Thyroid gland (tissue), 4 donors: ENCODE measurements around the gene TTC17. TPM values are rescaled to one million over a fixed set of nuclear protein-coding genes. Genes with fewer than 3 reads are reported as not detected.
"Not testable (repeated sequence)": the region's sequence is repeated elsewhere in the genome, so short reads cannot be mapped to it uniquely, and the experiment has no call there.

Experiments
- DNase-seq, 2 donors: peaks; one replicate each; pipeline ENCODE4 v3.0.0-alpha.2; 2019
- H3K27ac ChIP-seq, 3 donors: fragments of 200-600 bp; sonication (generic); 1 replicate in 2 of 3; 2 replicates in 1 of 3; pipeline ENCODE4 v1.5.1; 2016 to 2019; ENCODE audit warnings: mild to moderate bottlenecking in 1 of 3, moderate library complexity in 1 of 3
- H3K27me3 ChIP-seq: fragments of 200-600 bp; sonication (generic); one replicate; pipeline ENCODE4 v1.5.1; 2019
- H3K36me3 ChIP-seq, 2 donors: fragments of 200-600 bp; sonication (generic); one replicate each; pipeline ENCODE4 v1.5.1; 2016 to 2019
- H3K4me1 ChIP-seq, 2 donors: fragments of 200-600 bp; sonication (generic); one replicate each; pipeline ENCODE4 v1.5.1; 2017 to 2019
- H3K4me3 ChIP-seq, 3 donors: fragments of 200-600 bp; sonication (generic); replicated peaks in 1 of 3; 1 replicate in 2 of 3; 2 replicates in 1 of 3; pipeline ENCODE4 v1.5.1; 2016; ENCODE audit warnings: mild to moderate bottlenecking in 1 of 3
- H3K9me3 ChIP-seq: fragments of 200-600 bp; sonication (generic); one replicate; pipeline ENCODE4 v1.5.1; 2017
- POLR2A ChIP-seq, 2 donors: fragments of 450-650 bp; IDR thresholded peaks; one replicate each; pipeline ENCODE4 v1.6.1; 2017; ENCODE audit warnings: antibody characterized with exemption in 2 of 2, mild to moderate bottlenecking in 2 of 2, moderate library complexity in 1 of 2
- WGBS, 2 donors: methylation state at CpG; one replicate each; pipeline ENCODE4 v1.1.5; 2017; 5-methylcytosine and 5-hydroxymethylcytosine counted together
- intact Hi-C: fragments of 100-400 bp; cut with DNase I; formaldehyde crosslinking; loops from one replicate; pipeline ENCODE4 v1.15.1; 2023
- total RNA-seq, 4 donors: library from RNA; depleted of rRNA; stranded (reverse); fragments of >200 nt; gene quantifications; one replicate each; pipeline ENCODE4 v1.2.3, GENCODE V29; 2016
- TF ChIP-seq, protein P1 (sequence below), 6 experiments: fragments of 200-600 bp in 3 of 6; fragments of 450-650 bp in 3 of 6; sonication (generic) in 3 of 6; IDR thresholded peaks; one replicate each; pipeline ENCODE4 v1.5.1; 2016 to 2019; ENCODE audit warnings: antibody characterized with exemption in 6 of 6, mild to moderate bottlenecking in 2 of 6, inconsistent platforms in 1 of 6, moderate library complexity in 1 of 6

TTC17 gene
- total RNA-seq, 4 donors from 2014 or later: 143 to 258 (median 192) TPM

DNA sequence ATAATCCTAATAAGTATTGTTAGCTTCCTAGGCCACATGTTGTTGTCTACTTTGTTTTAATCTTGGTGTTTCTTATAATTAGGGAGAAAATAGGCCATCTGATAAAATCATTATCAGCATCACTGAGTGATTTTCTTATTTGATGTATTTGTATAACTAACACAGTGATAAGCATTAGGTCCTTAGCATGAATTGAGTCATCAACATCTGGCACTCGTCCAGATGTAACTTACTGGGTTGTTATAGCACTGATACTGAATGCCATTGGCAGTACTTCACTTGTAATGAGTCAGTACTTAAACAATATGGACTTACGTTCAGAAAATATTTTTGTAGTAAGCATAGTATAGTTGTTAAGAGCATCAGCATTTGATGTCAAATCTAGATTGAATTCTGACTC lies 30.7 kb upstream of the TTC17 start:
- Histone ChIP-seq H3K9me3 (no peaks in the 10 kb centered on the region), H3K4me3 (no peak overlapping the region), H3K36me3 (peaks cover 62 to 75% of the 10 kb centered on the region in 2 donors), H3K27ac (no peak overlapping the region), H3K4me1 (no peaks in the 10 kb centered on the region), H3K27me3 (no peaks in the 10 kb centered on the region)
- TF ChIP-seq, protein P1, sequence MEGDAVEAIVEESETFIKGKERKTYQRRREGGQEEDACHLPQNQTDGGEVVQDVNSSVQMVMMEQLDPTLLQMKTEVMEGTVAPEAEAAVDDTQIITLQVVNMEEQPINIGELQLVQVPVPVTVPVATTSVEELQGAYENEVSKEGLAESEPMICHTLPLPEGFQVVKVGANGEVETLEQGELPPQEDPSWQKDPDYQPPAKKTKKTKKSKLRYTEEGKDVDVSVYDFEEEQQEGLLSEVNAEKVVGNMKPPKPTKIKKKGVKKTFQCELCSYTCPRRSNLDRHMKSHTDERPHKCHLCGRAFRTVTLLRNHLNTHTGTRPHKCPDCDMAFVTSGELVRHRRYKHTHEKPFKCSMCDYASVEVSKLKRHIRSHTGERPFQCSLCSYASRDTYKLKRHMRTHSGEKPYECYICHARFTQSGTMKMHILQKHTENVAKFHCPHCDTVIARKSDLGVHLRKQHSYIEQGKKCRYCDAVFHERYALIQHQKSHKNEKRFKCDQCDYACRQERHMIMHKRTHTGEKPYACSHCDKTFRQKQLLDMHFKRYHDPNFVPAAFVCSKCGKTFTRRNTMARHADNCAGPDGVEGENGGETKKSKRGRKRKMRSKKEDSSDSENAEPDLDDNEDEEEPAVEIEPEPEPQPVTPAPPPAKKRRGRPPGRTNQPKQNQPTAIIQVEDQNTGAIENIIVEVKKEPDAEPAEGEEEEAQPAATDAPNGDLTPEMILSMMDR (IDR thresholded peaks at IDR 0.05): no peak
- TF ChIP-seq POLR2A (IDR thresholded peaks at IDR 0.05): no peak
- intact Hi-C loops: no loop called here
- no peak for DNase-seq
- 82 to 84% methylated on average over 2 of the region's 2 CpGs for WGBS, 2 donors

- Histone ChIP-seq H3K9me3 (no peaks in the 10 kb centered on the region), H3K4me1 (no peaks in the 10 kb centered on the region), H3K27ac (no peak overlapping the region), H3K27me3 (no peaks in the 10 kb centered on the region), H3K4me3 (no peak overlapping the region), H3K36me3 (peaks cover 62 to 75% of the 10 kb centered on the region in 2 donors)
- DNase-seq: no peak
- TF ChIP-seq, protein P1 (IDR thresholded peaks at IDR 0.05): no peak
- TF ChIP-seq POLR2A (IDR thresholded peaks at IDR 0.05): no peak
- intact Hi-C loops: no loop called here
- WGBS, 2 donors: 98 to 99% methylated on average over 2 of the region's 2 CpGs
Measured at GRCh38 chr11:43328482-43328881, 30.2 kb upstream of the TTC17 start.

DNA sequence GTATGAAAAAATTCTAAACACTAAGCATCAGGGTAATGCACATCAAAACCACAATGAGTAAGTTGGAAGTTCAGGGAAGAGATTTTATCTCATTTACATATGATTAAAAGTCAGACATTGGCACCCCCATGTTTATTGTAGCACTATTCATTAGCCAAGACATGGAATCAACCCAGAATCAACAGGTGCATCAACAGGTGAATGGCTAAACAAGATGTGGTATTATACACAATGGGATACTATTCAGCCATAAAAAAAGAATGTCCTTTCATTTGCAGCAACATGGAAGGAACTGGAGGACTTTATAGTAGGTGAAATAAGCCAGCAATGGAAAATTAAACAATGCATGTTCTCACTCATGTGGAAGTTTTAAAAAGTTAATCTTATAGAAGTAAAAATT lies 17.6 kb upstream of the TTC17 start:
- H3K36me3 ChIP-seq: peaks cover 21 to 24% of the 10 kb centered on the region in 2 donors
- intact Hi-C loops: no loop called here

GRCh38 chr11:43351426-43351825 lies 7.3 kb upstream of the TTC17 start:
- H3K4me3 ChIP-seq, H3K36me3 ChIP-seq, H3K9me3 ChIP-seq, H3K27me3 ChIP-seq, intact Hi-C loops, H3K27ac ChIP-seq, DNase-seq: not testable (repeated sequence)
- WGBS, 2 donors: no CpG with 5 or more reads among the region's 17 CpGs
- H3K4me1 ChIP-seq: peaks cover 11% of the 10 kb centered on the region in 2 donors

More for the DNA sequence above, 17.6 kb upstream of the TTC17 start:
- no peaks in the 10 kb centered on the region for H3K9me3 ChIP-seq
- no peak for DNase-seq
- H3K27ac ChIP-seq: no peak overlapping the region
- no peak overlapping the region for H3K4me3 ChIP-seq
- TF ChIP-seq, protein P1 (IDR thresholded peaks at IDR 0.05): no peak
- no peak for TF ChIP-seq POLR2A (IDR thresholded peaks at IDR 0.05)
- H3K27me3 ChIP-seq: no peaks in the 10 kb centered on the region
- H3K4me1 ChIP-seq: no peaks in the 10 kb centered on the region

DNA sequence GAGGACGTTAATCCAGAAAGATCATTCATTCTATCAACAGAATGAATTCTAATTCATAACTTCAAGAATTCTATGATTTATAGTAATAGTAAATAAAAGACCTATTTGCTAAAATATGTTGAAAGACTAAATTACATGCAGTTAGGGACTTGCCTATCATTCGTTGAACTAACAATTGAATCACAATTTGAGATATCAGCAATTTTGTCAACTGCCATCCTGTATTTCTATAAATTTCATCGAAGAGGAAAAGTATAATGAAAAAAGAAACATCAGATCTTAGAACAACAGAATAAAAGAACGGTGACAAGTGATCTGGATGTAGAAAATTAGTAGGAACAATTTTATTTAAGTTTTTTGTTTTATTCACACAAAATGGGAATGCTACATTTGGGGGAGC lies 4.4 kb upstream of the TTC17 start:
- H3K36me3 ChIP-seq: no peaks in the 10 kb centered on the region
- H3K27ac ChIP-seq: peak overlapping the region in 2 of 3 donors; percentile 51 to 61
- WGBS, 2 donors: 92 to 95% methylated on average over 4 of the region's 4 CpGs
- intact Hi-C loops: no loop called here
- H3K4me1 ChIP-seq: peaks cover 19 to 21% of the 10 kb centered on the region in 2 donors
- DNase-seq: no peak
- no peaks in the 10 kb centered on the region for H3K9me3 ChIP-seq
- H3K4me3 ChIP-seq: no peak overlapping the region
- TF ChIP-seq, protein P1 (IDR thresholded peaks at IDR 0.05): no peak
- TF ChIP-seq POLR2A (IDR thresholded peaks at IDR 0.05): no peak
- H3K27me3 ChIP-seq: no peaks in the 10 kb centered on the region

DNA sequence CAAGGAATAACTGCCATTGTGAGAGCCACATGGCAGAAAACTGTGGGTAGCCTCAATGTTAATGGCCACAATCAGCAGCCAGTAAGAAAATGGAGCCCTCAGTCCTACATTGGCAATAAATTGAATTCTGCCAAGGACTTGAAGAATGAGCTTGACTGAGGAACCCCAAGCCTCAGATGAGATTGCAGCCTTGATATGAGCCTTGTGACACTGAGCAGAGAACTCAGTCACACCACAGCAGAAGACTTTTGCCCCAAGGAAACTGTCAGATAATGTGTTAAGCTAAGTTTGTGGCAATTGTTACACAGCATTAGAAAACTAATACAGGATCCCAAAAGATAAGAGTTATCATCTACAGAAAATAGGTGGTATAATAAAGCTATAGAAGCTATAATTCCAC lies 2.4 kb upstream of the TTC17 start:
- intact Hi-C loops: no loop called here
- H3K4me3 ChIP-seq: no peak overlapping the region
- H3K9me3 ChIP-seq: no peaks in the 10 kb centered on the region
- DNase-seq: no peak
- TF ChIP-seq POLR2A (IDR thresholded peaks at IDR 0.05): no peak
- TF ChIP-seq, protein P1 (IDR thresholded peaks at IDR 0.05): no peak
- H3K27ac ChIP-seq: no peak overlapping the region
- peaks cover 36% of the 10 kb centered on the region in 2 donors for H3K4me1 ChIP-seq
- no peaks in the 10 kb centered on the region for H3K36me3 ChIP-seq
- H3K27me3 ChIP-seq: no peaks in the 10 kb centered on the region
